ENCODE measurements around the gene TFB2M. TPM values are rescaled to one million over a fixed set of nuclear protein-coding genes. Genes with fewer than 3 reads are reported as not detected.

The TFB2M gene
- total and polyA plus RNA-seq, 2 donors (not counting 1 experiment from before 2014, with no cell fraction given) = 8.8 to 11.6 TPM

DNA sequence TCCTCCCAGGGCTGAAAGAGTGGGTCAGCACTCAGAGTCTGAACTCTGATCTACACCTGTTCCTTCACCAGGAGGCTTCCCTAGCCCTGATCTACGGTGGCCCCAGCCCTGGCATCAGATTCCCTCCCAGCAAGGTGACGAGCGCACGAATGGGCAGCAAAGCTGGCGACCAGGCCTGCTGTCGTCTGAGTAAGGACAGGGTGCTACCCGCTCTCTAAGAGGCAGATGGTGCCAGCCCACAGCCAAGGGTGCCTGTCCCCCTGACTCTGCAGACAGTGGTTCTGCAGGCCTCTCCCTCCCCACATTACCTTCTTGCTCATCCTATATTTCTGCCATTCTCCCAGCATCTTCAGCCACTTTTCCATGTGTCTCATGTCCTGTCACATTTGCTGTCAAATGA is 48.7 kb downstream of the TFB2M start:
- no peak overlapping the region for H3K27ac Mint-ChIP-seq
- Histone ChIP-seq H3K4me1 (ENCODE audit: control insufficient read depth in 2 of 2, insufficient read depth in 2 of 2, low read length in 2 of 2) (no peaks in the 10 kb centered on the region), H3K27me3 (replicated peaks in 1 of 4; ENCODE audit: control extremely low read depth in 1 of 4, control insufficient read depth in 3 of 4, insufficient read depth in 4 of 4, low read length in 3 of 4) (no peaks in the 10 kb centered on the region), H3K9me3 (ENCODE audit: control extremely low read depth in 1 of 3, control insufficient read depth in 2 of 3, insufficient read depth in 1 of 3, low read length in 2 of 3) (peaks cover 0 to 68% (median 18%) of the 10 kb centered on the region in 3 donors), H3K4me3 (ENCODE audit: control extremely low read depth in 1 of 5, extremely low read depth in 1 of 5, insufficient read depth in 1 of 5, low read depth in 2 of 5, low read length in 4 of 5) (no peak overlapping the region), H3K27ac (ENCODE audit: low read length in 2 of 2) (no peak overlapping the region), H4K20me1 (ENCODE audit: control insufficient read depth, insufficient read depth, low read length, poor library complexity, severe bottlenecking) (no peaks in the 10 kb centered on the region), H3K4me2 (replicated peaks; ENCODE audit: low read depth, low read length, poor library complexity, severe bottlenecking) (no peak overlapping the region), H3K79me2 (ENCODE audit: control insufficient read depth, insufficient read depth, low read length) (no peaks in the 10 kb centered on the region), H3K36me3 (replicated peaks in 1 of 2; ENCODE audit: control extremely low read depth in 1 of 2, control insufficient read depth in 1 of 2, extremely low read depth in 1 of 2, insufficient read depth in 2 of 2, low read length in 1 of 2) (no peaks in the 10 kb centered on the region), H2AFZ (ENCODE audit: insufficient read depth, low read depth, low read length, poor library complexity, severe bottlenecking) (no peak overlapping the region), H3K9ac (ENCODE audit: low read length) (no peak overlapping the region)
- ATAC-seq (ENCODE audit: low read depth) (no peak), DNase-seq (no peak)
- H3K27me3 Mint-ChIP-seq = no peaks in the 10 kb centered on the region
- WGBS (ENCODE audit: insufficient coverage) = 78% methylated on average over 7 of the region's 7 CpGs
- H3K4me1 Mint-ChIP-seq = no peaks in the 10 kb centered on the region
- ChIA-PET POLR2A (no interaction called here), CTCF (no interaction called here)
- TF ChIP-seq, protein P1, sequence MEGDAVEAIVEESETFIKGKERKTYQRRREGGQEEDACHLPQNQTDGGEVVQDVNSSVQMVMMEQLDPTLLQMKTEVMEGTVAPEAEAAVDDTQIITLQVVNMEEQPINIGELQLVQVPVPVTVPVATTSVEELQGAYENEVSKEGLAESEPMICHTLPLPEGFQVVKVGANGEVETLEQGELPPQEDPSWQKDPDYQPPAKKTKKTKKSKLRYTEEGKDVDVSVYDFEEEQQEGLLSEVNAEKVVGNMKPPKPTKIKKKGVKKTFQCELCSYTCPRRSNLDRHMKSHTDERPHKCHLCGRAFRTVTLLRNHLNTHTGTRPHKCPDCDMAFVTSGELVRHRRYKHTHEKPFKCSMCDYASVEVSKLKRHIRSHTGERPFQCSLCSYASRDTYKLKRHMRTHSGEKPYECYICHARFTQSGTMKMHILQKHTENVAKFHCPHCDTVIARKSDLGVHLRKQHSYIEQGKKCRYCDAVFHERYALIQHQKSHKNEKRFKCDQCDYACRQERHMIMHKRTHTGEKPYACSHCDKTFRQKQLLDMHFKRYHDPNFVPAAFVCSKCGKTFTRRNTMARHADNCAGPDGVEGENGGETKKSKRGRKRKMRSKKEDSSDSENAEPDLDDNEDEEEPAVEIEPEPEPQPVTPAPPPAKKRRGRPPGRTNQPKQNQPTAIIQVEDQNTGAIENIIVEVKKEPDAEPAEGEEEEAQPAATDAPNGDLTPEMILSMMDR (IDR thresholded peaks at IDR 0.05) = no peak
- no peak for TF ChIP-seq EZH2 (IDR thresholded peaks at IDR 0.05; ENCODE audit: borderline replicate concordance, insufficient read depth, low read depth, low read length, poor library complexity, severe bottlenecking)
- H3K9me3 Mint-ChIP-seq (ENCODE audit: insufficient read depth) = peaks cover 11% of the 10 kb centered on the region
- intact Hi-C loops (cut with micrococcal nuclease) = no loop called here
- no peak overlapping the region for H3K4me3 Mint-ChIP-seq

DNA sequence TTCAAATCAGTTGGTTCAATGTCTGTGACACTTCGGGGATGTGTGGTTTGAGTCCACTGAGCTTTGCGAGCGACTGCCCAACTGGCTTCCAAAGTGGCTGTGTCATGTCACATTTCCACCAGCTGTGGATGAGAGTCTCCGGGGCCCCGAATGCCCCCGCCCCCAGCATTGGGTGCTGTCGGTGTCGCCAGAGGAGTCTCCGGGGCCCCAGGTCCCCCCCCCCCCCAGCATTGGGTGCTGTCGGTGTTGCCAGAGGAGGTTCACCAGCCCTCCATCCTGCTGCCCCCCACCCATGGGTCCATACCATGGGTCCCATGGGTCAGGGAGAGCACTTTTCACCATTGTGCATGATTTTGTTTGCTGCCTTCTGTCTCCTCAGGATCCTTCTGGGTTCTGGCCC is 49.9 kb downstream of the TFB2M start:
- H3K4me1 ChIP-seq (ENCODE audit: control insufficient read depth in 2 of 2, insufficient read depth in 2 of 2, low read length in 2 of 2) = no peaks in the 10 kb centered on the region
- no peak overlapping the region for H3K4me3 ChIP-seq (ENCODE audit: control extremely low read depth in 1 of 5, extremely low read depth in 1 of 5, insufficient read depth in 1 of 5, low read depth in 2 of 5, low read length in 4 of 5)
- H3K9ac ChIP-seq (ENCODE audit: low read length) = no peak overlapping the region
- intact Hi-C loops (cut with micrococcal nuclease) = no loop called here
- no peak for ATAC-seq (ENCODE audit: low read depth)
- H3K9me3 Mint-ChIP-seq (ENCODE audit: insufficient read depth) = peaks cover 11% of the 10 kb centered on the region
- ChIA-PET POLR2A (no interaction called here), CTCF (no interaction called here)
- H3K27ac Mint-ChIP-seq = no peak overlapping the region
- no peak for DNase-seq
- H3K79me2 ChIP-seq (ENCODE audit: control insufficient read depth, insufficient read depth, low read length) = no peaks in the 10 kb centered on the region
- 99% methylated on average over 7 of the region's 10 CpGs for WGBS (ENCODE audit: insufficient coverage)
- no peak overlapping the region for H2AFZ ChIP-seq (ENCODE audit: insufficient read depth, low read depth, low read length, poor library complexity, severe bottlenecking)
- no peaks in the 10 kb centered on the region for H3K36me3 ChIP-seq (replicated peaks in 1 of 2; ENCODE audit: control extremely low read depth in 1 of 2, control insufficient read depth in 1 of 2, extremely low read depth in 1 of 2, insufficient read depth in 2 of 2, low read length in 1 of 2)
- no peak overlapping the region for H3K4me2 ChIP-seq (replicated peaks; ENCODE audit: low read depth, low read length, poor library complexity, severe bottlenecking)
- H3K4me1 Mint-ChIP-seq = no peaks in the 10 kb centered on the region
- TF ChIP-seq EZH2 (IDR thresholded peaks at IDR 0.05; ENCODE audit: borderline replicate concordance, insufficient read depth, low read depth, low read length, poor library complexity, severe bottlenecking) = no peak
- TF ChIP-seq, protein P1 (IDR thresholded peaks at IDR 0.05) = no peak
- H3K4me3 Mint-ChIP-seq = no peak overlapping the region
- no peak overlapping the region for H3K27ac ChIP-seq (ENCODE audit: low read length in 2 of 2)
- no peaks in the 10 kb centered on the region for H3K27me3 ChIP-seq (replicated peaks in 1 of 4; ENCODE audit: control extremely low read depth in 1 of 4, control insufficient read depth in 3 of 4, insufficient read depth in 4 of 4, low read length in 3 of 4)
- H3K9me3 ChIP-seq (ENCODE audit: control extremely low read depth in 1 of 3, control insufficient read depth in 2 of 3, insufficient read depth in 1 of 3, low read length in 2 of 3) = peaks cover 0 to 68% (median 18%) of the 10 kb centered on the region in 3 donors
- no peaks in the 10 kb centered on the region for H3K27me3 Mint-ChIP-seq
- no peaks in the 10 kb centered on the region for H4K20me1 ChIP-seq (ENCODE audit: control insufficient read depth, insufficient read depth, low read length, poor library complexity, severe bottlenecking)

All from B cell (primary cell).